ENCODE measurements around the gene TBCD.

The TBCD gene

DNA sequence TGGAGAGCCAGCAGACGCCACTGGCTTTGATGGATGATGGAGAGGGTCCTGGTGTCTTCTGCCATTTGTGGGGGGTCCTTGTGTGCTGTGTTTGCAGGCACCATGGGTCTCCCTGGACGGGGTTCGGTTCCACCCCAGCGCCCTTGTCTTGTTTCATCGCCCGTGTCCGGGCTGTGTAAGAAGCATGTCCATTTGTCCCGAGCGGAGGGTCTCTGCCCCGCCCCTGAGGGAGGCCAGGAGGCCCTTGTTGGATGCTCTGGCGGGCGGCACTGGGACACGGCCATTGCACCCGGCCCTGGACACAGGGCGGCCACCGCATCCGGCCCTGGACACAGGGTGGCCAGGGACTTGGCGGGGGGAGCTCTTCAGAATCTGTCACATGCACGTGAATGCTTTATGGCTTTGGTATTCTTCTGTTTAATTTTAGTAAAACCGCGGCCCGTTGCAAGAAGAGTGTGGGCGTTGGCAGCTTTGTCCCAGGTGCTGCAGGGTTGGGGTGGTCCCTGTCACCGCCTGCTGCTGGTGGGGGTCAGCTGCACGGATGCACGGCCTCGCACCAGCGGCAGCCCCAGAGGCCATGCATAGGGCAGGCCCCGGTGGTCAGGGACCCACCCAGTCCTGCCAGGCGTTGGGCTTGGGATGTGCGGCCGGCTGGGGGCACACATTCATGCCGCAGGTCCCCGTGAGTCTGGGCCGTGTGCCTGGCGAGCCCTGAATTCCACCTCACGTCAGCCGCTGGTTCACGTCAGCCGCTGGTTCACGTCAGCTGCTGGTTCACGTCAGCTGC is 108.9 kb downstream of the TBCD start:
- Histone ChIP-seq H3K9ac (peak overlapping the region; percentile 79), H3K36me3 (peaks cover 8% of the 10 kb centered on the region; the same call in 1 of the 2 replicates), H3K27me3 (no peaks in the 10 kb centered on the region), H4K20me1 (peaks cover 55% of the 10 kb centered on the region), H3K4me1 (peaks cover 83% of the 10 kb centered on the region), H3K4me3 (peak overlapping the region; percentile 62), H3K4me2 (peak overlapping the region; percentile 100), H3K27ac (peak overlapping the region; percentile 92), H3K9me3 (no peaks in the 10 kb centered on the region)
- no peak for TF ChIP-seq Cebpa-rat (IDR thresholded peaks at IDR 0.05)

DNA sequence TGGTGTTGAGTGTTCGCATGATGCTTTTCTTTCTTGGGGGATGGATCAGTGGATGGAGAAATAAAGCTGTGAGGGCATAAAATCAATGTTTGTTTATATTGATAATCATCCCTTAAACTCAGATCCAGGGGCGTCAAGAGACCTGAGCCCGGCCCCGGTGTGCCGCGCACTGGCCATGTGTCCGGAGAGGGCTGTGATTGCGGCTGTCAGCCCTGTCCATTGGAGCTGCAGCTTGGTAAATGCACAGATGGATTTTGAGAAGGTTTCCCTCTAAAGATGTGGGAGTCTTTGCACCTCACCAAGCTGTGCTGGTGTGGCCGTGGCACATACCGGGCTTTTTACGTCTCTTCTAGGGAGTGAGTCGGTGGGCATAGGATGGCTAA is 109.5 kb downstream of the TBCD start:
- TF ChIP-seq Cebpa-rat (IDR thresholded peaks at IDR 0.05): no peak
- Histone ChIP-seq H3K9me3 (no peaks in the 10 kb centered on the region), H3K27ac (peak overlapping the region; percentile 92; the same call in 1 of the 2 replicates), H3K9ac (peak overlapping the region; percentile 79; the same call in 1 of the 2 replicates), H3K4me1 (peaks cover 89% of the 10 kb centered on the region), H3K4me2 (peak overlapping the region; percentile 100), H3K4me3 (peak overlapping the region; percentile 62), H3K27me3 (no peaks in the 10 kb centered on the region), H3K36me3 (peaks cover 6% of the 10 kb centered on the region; the same call in 1 of the 2 replicates), H4K20me1 (peaks cover 61% of the 10 kb centered on the region)

DNA sequence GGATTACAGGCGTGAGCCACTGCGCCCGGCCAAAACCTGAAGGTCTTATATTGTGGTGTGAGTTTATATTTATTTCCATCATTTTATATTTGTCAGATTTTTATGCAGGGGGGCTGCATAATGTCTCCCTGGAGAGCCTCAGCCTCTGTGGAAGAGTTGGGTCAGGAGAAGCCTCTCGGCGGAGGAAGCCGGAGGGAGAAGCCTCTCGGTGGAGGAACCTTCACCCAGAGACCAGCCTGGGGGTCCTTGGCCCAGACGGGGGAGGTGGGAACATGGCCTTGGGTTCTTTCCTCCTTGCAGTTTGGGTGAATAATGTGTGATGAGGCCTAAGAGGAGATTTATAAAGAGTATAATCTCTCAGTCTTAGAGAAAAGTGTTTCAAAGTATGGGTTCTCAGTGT is 110.3 kb downstream of the TBCD start:
- H3K9me3 ChIP-seq: no peaks in the 10 kb centered on the region
- H3K4me2 ChIP-seq: peak overlapping the region; percentile 100
- H3K27me3 ChIP-seq: no peaks in the 10 kb centered on the region
- TF ChIP-seq Cebpa-rat (IDR thresholded peaks at IDR 0.05): no peak
- H4K20me1 ChIP-seq: peaks cover 69% of the 10 kb centered on the region
- no peak overlapping the region for H3K4me3 ChIP-seq
- peaks cover 97% of the 10 kb centered on the region for H3K4me1 ChIP-seq
- H3K9ac ChIP-seq: no peak overlapping the region
- no peak overlapping the region; the same call in 1 of the 2 replicates for H3K27ac ChIP-seq
- no peaks in the 10 kb centered on the region for H3K36me3 ChIP-seq

DNA sequence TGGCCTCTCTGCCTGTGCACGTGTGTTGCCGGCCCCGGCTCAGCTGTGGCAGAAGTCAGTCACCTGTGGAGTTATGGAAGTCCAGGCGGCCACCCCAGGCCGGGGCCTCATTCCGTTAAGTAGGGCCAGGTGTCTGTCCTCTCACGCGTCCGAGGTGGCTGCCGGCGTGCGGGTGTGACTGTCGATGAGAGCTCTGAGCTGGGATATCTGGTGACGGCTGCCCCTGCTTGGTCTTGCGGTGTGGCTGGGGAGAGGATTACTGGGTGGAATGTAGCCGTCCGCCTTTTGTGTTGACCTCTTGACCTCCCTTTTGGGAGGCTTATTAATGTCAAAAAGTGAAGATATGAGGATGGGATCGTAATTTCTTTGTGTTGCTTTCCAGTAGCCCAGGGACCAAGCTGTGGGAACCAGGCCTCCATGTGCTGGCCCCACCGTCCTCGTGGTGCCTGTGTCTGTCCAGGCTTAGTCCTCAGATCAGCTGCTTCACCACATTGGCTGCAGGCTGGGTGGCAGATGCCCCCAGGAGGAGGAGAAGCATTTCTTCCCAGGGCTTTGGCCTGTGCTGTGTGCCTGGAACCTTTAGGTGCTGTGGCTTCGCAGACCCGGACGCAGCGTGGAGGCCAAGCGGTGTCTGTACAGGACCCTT is 111.0 kb downstream of the TBCD start:
- Histone ChIP-seq H3K9ac (no peak overlapping the region), H3K4me2 (peak overlapping the region; percentile 100), H3K27ac (peak overlapping the region; percentile 74), H3K36me3 (no peaks in the 10 kb centered on the region), H3K9me3 (no peaks in the 10 kb centered on the region), H4K20me1 (peaks cover 76% of the 10 kb centered on the region), H3K4me1 (peaks cover 100% of the 10 kb centered on the region), H3K27me3 (peaks cover under 1% of the 10 kb centered on the region; the same call in 1 of the 2 replicates), H3K4me3 (no peak overlapping the region)
- no peak for TF ChIP-seq Cebpa-rat (IDR thresholded peaks at IDR 0.05)

DNA sequence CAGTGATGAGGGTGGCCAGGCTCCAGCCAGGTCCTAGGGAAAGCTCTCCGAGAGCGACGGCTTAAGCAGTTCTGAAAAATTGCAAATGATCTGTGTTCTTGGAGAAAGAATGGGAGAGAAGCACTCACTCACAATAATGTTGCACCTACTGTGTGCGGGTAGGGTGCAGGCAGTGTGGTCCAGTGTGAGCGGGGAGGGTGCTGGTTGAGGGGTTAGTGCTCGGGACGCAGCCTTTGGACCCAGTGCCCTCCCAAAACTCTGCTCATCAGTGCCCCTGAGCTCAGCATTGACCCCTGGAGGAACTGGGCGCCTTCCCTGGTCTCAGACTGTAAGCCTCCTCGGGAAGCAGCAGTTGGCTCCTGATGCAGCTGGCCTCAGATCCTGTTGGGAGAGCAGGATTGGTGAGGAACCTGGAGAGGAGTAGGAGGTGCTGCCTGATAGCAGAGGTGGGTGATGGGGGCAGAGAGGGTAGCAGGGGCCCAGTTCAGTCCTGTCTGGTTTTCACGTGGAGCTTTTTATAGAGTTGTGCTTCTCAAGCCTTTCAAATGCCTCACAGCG is 111.6 kb downstream of the TBCD start:
- H4K20me1 ChIP-seq: peaks cover 82% of the 10 kb centered on the region
- H3K36me3 ChIP-seq: no peaks in the 10 kb centered on the region
- peak overlapping the region; percentile 100 for H3K4me2 ChIP-seq
- H3K9ac ChIP-seq: peak overlapping the region; percentile 20; the same call in 1 of the 2 replicates
- H3K4me1 ChIP-seq: peaks cover 100% of the 10 kb centered on the region
- no peak overlapping the region; the same call in 1 of the 2 replicates for H3K4me3 ChIP-seq
- H3K9me3 ChIP-seq: no peaks in the 10 kb centered on the region
- H3K27me3 ChIP-seq: peaks cover 5% of the 10 kb centered on the region; the same call in 1 of the 2 replicates
- no peak for TF ChIP-seq Cebpa-rat (IDR thresholded peaks at IDR 0.05)
- H3K27ac ChIP-seq: peak overlapping the region; percentile 74

DNA sequence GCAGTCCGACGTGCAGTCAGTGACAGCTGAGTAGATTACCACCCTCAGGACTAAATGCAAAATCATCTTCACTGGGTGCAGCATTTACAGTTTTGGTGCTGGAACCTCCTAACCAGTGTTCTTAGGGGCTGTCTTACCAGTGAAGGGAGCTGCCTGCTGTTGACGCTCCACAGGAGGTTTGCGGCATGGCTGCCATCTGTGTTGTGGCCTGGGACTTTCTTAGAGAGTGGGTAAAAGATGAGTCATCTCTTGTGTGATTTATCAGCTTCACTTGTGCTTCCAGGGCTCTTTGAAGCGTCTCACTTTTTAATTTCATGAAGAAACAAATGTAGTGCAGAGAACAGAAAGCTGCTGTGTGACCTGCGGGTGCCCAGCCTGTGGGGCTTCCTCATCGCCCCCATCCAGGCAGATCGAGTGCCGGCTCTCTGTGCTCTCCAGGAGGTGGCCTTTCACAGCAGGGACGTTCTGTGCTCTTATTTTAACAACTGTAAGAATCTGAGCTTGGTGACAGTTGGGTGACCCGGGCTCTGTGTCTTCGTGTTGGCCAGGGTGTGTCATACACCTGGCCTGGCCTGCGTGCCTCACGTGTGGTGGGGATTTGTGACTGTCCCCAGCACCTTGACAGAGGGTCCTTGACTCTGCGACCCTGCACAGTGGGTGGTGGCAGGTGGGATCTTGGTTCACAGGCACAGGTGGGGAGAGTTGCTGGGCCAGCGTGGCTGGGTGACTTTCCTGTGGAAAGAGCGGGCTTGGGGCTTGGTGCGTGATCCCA is 112.3 kb downstream of the TBCD start:
- H3K27me3 ChIP-seq: peaks cover 5% of the 10 kb centered on the region; the same call in 1 of the 2 replicates
- H3K4me2 ChIP-seq: peak overlapping the region; percentile 100
- no peaks in the 10 kb centered on the region for H3K36me3 ChIP-seq
- no peaks in the 10 kb centered on the region for H3K9me3 ChIP-seq
- H3K4me3 ChIP-seq: peak overlapping the region; percentile 36
- peaks cover 88% of the 10 kb centered on the region for H4K20me1 ChIP-seq
- H3K27ac ChIP-seq: peak overlapping the region; percentile 74
- H3K9ac ChIP-seq: peak overlapping the region; percentile 59; the same call in 1 of the 2 replicates
- H3K4me1 ChIP-seq: peaks cover 100% of the 10 kb centered on the region
- no peak for TF ChIP-seq Cebpa-rat (IDR thresholded peaks at IDR 0.05)

DNA sequence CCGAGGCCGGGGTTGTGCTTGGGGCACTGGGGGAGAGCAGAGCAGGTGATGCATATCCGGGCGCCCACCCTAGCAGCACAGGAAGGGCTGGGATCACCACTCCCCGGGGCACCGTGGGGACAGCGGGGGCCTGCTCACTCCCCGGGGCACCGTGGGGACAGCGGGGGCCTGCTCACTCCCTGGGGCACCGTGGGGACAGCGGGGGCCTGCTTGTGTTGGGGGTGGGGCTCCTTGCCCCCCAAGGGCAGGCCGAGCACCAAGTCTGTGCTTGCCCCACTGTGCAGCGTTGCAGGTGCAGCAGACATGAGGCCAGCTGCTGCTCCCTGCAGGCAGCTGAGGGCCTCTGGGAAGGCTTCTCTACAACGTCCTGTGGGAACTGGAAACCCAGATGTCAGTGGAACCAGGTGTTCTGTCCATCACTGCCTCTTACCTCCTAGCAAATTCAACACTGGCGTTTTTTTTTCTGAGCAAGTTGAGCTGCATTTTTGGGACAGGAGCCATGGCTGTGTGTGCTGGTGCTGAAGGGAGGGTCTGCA is 112.9 kb downstream of the TBCD start:
- Histone ChIP-seq H3K4me3 (peak overlapping the region; percentile 48), H3K27me3 (peaks cover 5% of the 10 kb centered on the region; the same call in 1 of the 2 replicates)

DNA sequence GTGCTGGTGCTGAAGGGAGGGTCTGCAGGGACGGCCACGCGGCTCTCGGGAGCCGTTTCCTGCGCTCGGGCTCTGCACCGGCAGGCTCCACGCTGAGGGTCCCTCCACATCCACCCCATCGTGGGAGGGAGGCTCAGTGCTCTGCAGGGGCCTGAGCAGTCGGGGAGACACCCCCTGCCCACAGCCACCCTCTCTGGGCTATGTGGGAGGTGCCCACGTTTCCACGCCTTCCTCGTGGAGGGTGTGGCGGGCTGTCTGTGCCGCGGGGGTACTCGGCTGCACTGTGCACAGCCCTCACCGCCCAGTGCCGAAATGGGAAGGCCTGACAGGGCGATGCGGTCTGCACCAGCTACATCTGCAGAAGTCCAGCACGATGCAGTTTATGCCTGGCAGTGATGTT is 113.4 kb downstream of the TBCD start:
- H3K4me2 ChIP-seq: peak overlapping the region; percentile 100
- peaks cover 5% of the 10 kb centered on the region; the same call in 1 of the 2 replicates for H3K27me3 ChIP-seq
- H4K20me1 ChIP-seq: peaks cover 92% of the 10 kb centered on the region
- peaks cover 100% of the 10 kb centered on the region for H3K4me1 ChIP-seq
- H3K36me3 ChIP-seq: peaks cover 1% of the 10 kb centered on the region; the same call in 1 of the 2 replicates
- TF ChIP-seq Cebpa-rat (IDR thresholded peaks at IDR 0.05): no peak
- no peaks in the 10 kb centered on the region for H3K9me3 ChIP-seq
- peak overlapping the region; percentile 59; the same call in 1 of the 2 replicates for H3K9ac ChIP-seq
- H3K4me3 ChIP-seq: peak overlapping the region; percentile 48
- peak overlapping the region; percentile 74 for H3K27ac ChIP-seq

More for the DNA sequence above, 112.9 kb downstream of the TBCD start:
- H3K9me3 ChIP-seq: no peaks in the 10 kb centered on the region
- H4K20me1 ChIP-seq: peaks cover 95% of the 10 kb centered on the region
- no peak for TF ChIP-seq Cebpa-rat (IDR thresholded peaks at IDR 0.05)
- H3K4me1 ChIP-seq: peaks cover 100% of the 10 kb centered on the region
- peak overlapping the region; percentile 74 for H3K27ac ChIP-seq
- peak overlapping the region; percentile 100 for H3K4me2 ChIP-seq
- peak overlapping the region; percentile 59; the same call in 1 of the 2 replicates for H3K9ac ChIP-seq
- no peaks in the 10 kb centered on the region for H3K36me3 ChIP-seq
